Uterine smooth muscle cell (primary cell): Measurements from ENCODE around the gene RBM42. TPM values are rescaled to one million over a fixed set of nuclear protein-coding genes. Genes with fewer than 3 reads are reported as not detected.

Experiments
- total RNA-seq: library from RNA; depleted of rRNA; stranded (reverse); fragments of >200 nt; gene quantifications from 2 replicates; pipeline ENCODE4 v1.2.3, GENCODE V29; 2014

The RBM42 gene, protein sequence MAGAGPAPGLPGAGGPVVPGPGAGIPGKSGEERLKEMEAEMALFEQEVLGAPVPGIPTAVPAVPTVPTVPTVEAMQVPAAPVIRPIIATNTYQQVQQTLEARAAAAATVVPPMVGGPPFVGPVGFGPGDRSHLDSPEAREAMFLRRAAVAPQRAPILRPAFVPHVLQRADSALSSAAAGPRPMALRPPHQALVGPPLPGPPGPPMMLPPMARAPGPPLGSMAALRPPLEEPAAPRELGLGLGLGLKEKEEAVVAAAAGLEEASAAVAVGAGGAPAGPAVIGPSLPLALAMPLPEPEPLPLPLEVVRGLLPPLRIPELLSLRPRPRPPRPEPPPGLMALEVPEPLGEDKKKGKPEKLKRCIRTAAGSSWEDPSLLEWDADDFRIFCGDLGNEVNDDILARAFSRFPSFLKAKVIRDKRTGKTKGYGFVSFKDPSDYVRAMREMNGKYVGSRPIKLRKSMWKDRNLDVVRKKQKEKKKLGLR
- total RNA-seq: 41.0 and 49.0 TPM in 2 replicates

DNA sequence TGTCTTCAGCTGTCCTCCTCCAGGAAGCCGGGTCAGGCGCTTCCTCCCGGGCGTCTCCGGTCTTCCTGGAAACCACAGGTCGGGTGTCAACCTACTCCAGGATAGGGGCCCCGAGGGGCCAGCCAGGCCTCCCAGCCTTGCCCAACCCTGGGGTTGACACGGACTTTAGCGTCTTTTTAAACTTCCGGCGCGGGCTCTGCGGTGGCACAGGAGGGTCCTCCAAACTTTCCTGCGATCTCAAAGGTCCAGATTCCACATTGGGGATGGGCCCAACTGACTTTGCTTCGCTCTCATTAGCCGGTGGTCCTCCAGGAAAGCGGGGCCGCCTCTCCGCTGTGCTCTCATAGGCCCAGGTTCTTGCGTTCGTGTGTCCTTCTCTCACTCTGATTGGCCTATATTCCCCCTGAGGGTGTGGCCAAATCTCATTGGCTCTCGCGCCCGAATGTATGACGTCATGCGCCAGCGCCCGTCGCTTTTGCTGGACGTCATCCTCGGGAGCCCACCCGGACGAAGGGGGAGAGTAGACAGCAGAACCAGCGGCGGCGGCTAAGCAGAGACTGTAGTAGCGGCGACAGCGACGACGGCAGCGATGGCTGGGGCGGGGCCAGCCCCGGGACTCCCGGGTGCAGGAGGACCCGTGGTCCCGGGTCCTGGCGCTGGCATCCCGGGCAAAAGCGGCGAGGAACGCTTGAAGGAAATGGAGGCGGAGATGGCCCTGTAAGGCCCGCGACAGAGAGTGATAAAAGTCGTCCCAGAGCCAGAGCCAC is at the start of gene RBM42:
RBM42 (plus strand) TSS at position 472 of the 767 bp plus-strand sequence; CDS start at position 590, 118 bp downstream.

DNA sequence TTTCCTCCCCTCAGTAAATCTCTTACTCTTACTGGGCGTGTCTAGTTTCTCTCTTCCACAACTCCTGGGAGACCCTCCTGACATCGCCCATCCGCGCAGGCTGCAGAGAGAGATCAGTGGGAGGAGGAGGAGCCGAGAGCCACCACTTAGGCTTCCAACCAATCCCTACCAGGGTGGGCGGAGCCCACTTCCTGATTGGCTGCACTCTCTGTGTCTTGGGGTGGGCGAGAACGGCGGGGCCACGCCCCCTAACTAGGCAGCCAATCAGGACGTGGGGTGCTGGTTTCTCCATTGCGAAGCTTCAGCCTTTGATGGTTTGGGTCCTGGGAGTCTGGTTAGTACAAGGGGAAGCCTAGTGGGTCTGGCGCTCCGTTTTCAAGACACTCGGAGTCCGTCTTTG is 43.0 kb upstream of the RBM42 start, which contains the start of gene PMIS2:
PMIS2 (plus strand) TSS at position 326 of the 400 bp plus-strand sequence. CDS start 87 bp downstream, outside the sequence.

DNA sequence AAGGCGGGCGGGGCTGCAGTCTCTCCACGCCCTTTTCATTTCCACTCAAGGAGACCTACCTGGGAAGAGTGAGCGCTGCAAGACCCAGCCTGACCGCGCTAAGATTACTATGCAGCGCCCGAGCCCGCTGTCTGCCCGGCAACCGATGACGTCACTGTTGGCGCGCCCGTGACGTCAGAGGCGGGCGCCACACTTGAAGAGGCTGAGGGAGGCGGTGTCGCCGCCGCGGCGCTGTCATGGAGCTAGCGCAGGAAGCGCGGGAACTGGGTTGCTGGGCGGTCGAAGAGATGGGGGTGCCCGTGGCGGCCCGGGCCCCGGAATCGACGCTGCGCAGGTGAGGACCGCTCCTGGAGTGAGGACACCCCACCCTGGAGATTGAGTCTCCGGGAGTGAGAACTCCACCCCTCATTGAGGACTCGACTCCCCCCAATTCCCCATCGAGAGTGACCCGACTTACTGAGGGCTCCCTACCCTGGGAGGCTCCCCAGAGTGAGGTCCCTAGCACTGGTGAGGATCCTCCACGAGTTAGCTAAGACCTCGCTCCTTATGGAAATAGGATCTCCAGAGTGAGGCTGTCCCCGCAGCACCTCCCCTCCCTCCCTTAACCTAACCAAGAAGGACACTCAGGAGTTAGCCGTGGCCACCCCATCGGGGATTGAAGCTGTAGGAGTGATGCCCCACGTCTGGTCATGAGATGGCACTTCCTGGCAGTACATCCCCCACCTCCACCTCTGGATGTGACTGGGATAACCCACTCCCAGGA is 16.1 kb upstream of the RBM42 start, which contains the start of gene HAUS5:
HAUS5 (plus strand) TSS at position 177 of the 763 bp plus-strand sequence; CDS start at position 237, 60 bp downstream.

DNA sequence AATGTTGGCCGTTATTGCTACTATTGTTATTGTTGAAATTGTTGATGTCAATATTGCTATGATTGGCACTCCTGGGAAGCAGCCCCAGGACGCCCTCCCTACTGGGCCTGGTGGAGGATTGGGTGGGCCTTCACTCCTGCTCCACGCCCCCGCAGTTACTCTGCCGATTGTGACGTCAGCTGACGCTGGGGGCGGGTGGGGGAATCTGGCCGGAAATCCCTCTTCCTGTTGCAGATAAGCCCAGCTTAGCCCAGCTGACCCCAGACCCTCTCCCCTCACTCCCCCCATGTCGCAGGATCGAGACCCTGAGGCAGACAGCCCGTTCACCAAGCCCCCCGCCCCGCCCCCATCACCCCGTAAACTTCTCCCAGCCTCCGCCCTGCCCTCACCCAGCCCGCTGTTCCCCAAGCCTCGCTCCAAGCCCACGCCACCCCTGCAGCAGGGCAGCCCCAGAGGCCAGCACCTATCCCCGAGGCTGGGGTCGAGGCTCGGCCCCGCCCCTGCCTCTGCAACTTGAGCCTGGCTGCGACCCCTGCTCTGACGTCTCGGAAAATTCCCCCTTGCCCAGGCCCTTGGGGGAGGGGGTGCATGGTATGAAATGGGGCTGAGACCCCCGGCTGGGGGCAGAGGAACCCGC is 12.8 kb downstream of the RBM42 start, which contains the start of gene ETV2:
ETV2 (plus strand) TSS at position 231 of the 637 bp plus-strand sequence. CDS start 716 bp downstream, outside the sequence.

DNA sequence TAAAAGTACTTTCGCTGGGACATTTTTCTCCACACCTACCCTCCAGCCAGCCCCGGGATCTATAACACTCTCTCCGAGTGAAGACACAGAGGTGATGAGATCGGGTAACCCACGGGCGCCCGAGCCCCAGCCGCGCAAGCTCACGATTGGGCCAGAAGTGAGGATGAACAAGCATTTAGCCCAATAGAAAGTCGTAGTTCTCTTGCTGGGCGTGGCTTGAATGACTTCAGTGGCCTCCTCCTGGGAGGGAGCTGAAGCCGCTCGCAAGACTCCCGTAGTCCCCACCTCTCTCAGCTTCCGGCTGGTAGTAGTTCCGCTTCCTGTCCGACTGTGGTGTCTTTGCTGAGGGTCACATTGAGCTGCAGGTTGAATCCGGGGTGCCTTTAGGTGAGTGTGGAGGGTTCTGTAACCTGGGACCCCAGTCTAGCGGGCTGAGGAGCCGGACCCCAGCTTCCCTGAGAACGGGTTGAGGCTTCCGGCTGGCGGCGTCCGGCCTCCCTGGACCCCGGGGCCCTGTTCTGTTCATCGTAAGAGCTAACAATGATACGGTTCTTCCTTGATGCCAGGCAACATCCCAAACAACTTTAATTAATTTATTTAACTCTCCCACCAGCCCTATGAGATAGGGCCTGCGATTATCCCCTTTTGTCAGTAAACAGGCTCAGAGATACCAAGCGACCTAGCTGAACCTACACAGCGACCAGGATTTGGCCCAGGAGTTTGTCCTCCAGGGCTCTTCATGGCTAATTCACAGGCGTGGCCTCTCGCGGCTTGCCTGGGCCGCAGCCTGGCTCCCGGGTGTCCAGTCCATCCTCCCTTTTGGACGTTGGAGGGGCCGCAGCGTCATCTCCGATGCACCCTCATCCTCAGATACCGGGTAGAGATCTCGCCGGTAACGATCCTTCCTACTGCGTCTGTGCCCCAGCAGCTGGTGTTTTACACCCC is 19.5 kb downstream of the RBM42 start, which contains the start of gene COX6B1:
COX6B1 (plus strand) TSS at position 307 of the 945 bp plus-strand sequence. CDS start 2,921 bp downstream, outside the sequence.

DNA sequence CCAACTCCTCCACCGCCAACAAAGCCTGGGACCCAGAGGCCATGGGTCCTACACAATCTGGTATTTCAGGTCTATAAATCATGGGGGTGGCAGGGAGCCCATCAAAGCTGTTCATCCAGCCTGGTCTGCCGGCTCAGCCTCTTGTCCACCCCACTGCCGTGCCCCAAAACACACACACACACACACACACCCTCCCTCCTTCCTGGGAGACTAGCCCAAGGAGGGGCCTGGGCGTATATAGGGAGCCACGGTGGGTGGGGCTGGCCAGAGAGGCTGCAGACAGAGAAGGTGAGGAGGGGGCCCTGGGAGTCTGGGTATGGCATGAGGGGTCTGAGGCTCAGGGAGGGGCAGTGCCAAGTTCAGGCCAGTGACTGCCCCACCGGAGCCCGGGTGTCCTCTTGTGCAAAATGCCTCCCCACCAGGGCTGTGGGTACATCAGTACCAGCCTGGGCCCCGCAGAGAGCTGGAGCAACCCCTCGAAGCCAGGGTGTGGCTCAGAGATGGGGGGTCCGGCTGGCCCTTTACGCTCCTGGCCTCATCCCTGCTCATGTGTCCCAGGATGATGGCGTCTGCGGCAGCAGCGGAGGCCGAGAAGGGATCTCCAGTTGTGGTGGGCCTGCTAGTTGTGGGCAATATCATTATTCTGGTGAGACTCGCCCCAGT is 37.5 kb downstream of the RBM42 start, which contains the start of gene UPK1A:
UPK1A (plus strand) TSS at position 267 of the 663 bp plus-strand sequence; CDS start at position 563, 296 bp downstream.

Other genes with a start within 250 kb of the RBM42 start
- not detected in 2 replicates for gene FFAR2, start 180.8 kb upstream of the RBM42 start, total RNA-seq
- gene KRTDAP, start 138.6 kb upstream of the RBM42 start, total RNA-seq: not detected in 2 replicates
- 14.1 and 21.9 TPM in 2 replicates for gene DMKN, start 115.4 kb upstream of the RBM42 start, total RNA-seq
- gene SBSN, start 100.7 kb upstream of the RBM42 start, total RNA-seq: 1.7 and 4.5 TPM in 2 replicates
- not detected in 2 replicates for gene GAPDHS, start 95.6 kb upstream of the RBM42 start, total RNA-seq
- gene TMEM147, start 83.4 kb upstream of the RBM42 start, total RNA-seq: 80.7 and 104 TPM in 2 replicates
- gene ATP4A, start 65.4 kb upstream of the RBM42 start, total RNA-seq: not detected in 2 replicates
- gene PMIS2, start 42.9 kb upstream of the RBM42 start, total RNA-seq: not detected in 2 replicates
- 9.4 and 16.6 TPM in 2 replicates for gene HAUS5, start 16.3 kb upstream of the RBM42 start, total RNA-seq
- gene ETV2, start 12.7 kb downstream of the RBM42 start, total RNA-seq: 0.11 and 0.50 TPM in 2 replicates
- gene COX6B1, start 19.3 kb downstream of the RBM42 start, total RNA-seq: 324 and 362 TPM in 2 replicates
- not detected in 2 replicates for gene UPK1A, start 37.5 kb downstream of the RBM42 start, total RNA-seq
- gene ZBTB32, start 75.5 kb downstream of the RBM42 start, total RNA-seq: not detected in 2 replicates
- gene KMT2B, start 89.0 kb downstream of the RBM42 start, total RNA-seq: 7.5 TPM in 2 replicates
- gene IGFLR1, start 113.4 kb downstream of the RBM42 start, total RNA-seq: 0.62 and 0.66 TPM in 2 replicates
- gene U2AF1L4, start 116.4 kb downstream of the RBM42 start, total RNA-seq: 6.1 and 8.9 TPM in 2 replicates
- gene PSENEN, start 116.6 kb downstream of the RBM42 start, total RNA-seq: 8.6 and 12.1 TPM in 2 replicates
- gene LIN37, start 119.5 kb downstream of the RBM42 start, total RNA-seq: 12.2 and 16.5 TPM in 2 replicates
- gene HSPB6, start 128.0 kb downstream of the RBM42 start, total RNA-seq: 49.6 and 161 TPM in 2 replicates
- 6.1 and 7.9 TPM in 2 replicates for gene PROSER3, start 129.1 kb downstream of the RBM42 start, total RNA-seq
- 6.2 and 11.7 TPM in 2 replicates for gene ARHGAP33, start 146.5 kb downstream of the RBM42 start, total RNA-seq
- gene PRODH2, start 183.8 kb downstream of the RBM42 start, total RNA-seq: not detected in 2 replicates
- gene NPHS1, start 223.5 kb downstream of the RBM42 start, total RNA-seq: under 0.01 TPM in 1 of 2 replicates, not detected in the other
- not detected in 2 replicates for gene KIRREL2, start 227.9 kb downstream of the RBM42 start, total RNA-seq
- 3.5 and 6.7 TPM in 2 replicates for gene APLP1, start 239.5 kb downstream of the RBM42 start, total RNA-seq